ENCODE data around the gene XPR1. TPM values are rescaled to one million over a fixed set of nuclear protein-coding genes. Genes with fewer than 3 reads are reported as not detected.

Gene XPR1
- total RNA-seq, 1 donor from 2014 or later, result 62.6 TPM

DNA sequence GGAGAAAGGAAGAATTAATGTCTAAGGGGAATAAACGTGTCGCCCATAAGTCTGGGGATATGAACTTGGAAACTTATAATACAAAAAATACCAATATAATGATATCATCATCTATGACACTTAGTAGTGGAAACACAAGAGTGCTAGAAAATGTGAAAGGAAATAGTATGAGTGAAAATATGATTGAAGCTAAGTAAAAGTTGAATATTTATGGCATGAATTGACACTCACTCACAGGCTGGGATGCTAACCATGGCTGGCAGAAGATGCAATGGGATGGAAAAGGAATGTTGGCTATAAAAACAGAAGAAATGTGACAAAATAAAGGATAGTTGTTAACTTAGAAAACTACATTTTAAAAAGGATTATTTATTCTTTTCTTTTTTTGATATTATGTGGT is 120.1 kb downstream of the XPR1 start:
- H3K9me3 Mint-ChIP-seq (ENCODE audit: low read depth), result peaks cover 7% of the 10 kb centered on the region
- H3K4me1 Mint-ChIP-seq (ENCODE audit: low read depth), result peaks cover 1% of the 10 kb centered on the region
- TF ChIP-seq, protein P1, sequence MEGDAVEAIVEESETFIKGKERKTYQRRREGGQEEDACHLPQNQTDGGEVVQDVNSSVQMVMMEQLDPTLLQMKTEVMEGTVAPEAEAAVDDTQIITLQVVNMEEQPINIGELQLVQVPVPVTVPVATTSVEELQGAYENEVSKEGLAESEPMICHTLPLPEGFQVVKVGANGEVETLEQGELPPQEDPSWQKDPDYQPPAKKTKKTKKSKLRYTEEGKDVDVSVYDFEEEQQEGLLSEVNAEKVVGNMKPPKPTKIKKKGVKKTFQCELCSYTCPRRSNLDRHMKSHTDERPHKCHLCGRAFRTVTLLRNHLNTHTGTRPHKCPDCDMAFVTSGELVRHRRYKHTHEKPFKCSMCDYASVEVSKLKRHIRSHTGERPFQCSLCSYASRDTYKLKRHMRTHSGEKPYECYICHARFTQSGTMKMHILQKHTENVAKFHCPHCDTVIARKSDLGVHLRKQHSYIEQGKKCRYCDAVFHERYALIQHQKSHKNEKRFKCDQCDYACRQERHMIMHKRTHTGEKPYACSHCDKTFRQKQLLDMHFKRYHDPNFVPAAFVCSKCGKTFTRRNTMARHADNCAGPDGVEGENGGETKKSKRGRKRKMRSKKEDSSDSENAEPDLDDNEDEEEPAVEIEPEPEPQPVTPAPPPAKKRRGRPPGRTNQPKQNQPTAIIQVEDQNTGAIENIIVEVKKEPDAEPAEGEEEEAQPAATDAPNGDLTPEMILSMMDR (IDR thresholded peaks at IDR 0.05; ENCODE audit: unreplicated experiment), result no peak
- H3K27me3 Mint-ChIP-seq, result no peaks in the 10 kb centered on the region
- H3K36me3 Mint-ChIP-seq (ENCODE audit: insufficient read depth), result peaks cover 4% of the 10 kb centered on the region
- DNase-seq (ENCODE audit: low spot score, unreplicated experiment), result no peak
- no peak overlapping the region for H3K27ac Mint-ChIP-seq
- no peak overlapping the region for H3K4me3 Mint-ChIP-seq (ENCODE audit: low read depth)

DNA sequence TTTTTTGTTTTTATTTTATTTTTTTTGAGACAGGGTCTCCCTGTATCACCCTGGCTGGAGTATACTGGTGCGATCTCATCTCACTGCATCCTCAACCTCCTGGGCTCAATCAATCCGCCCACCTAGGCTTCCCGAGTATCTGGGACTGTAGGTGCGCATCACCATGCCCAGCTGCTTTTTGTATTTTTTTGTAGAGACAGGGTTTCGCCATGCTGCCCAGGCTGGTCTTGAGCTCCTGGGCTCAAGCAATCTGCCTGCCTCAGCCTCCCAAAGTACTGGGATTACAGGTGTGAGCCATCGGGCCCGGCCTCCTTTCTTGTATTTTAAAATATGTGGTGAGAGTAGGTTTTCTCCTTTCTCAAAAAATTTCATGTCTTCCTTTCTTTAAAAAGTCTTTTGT is 122.6 kb downstream of the XPR1 start:
- peaks cover 12% of the 10 kb centered on the region for H3K9me3 Mint-ChIP-seq (ENCODE audit: low read depth)
- peaks cover 8% of the 10 kb centered on the region for H3K36me3 Mint-ChIP-seq (ENCODE audit: insufficient read depth)
- H3K27me3 Mint-ChIP-seq, result no peaks in the 10 kb centered on the region
- H3K4me3 Mint-ChIP-seq (ENCODE audit: low read depth), result no peak overlapping the region
- no peak for DNase-seq (ENCODE audit: low spot score, unreplicated experiment)
- TF ChIP-seq, protein P1 (IDR thresholded peaks at IDR 0.05; ENCODE audit: unreplicated experiment), result no peak
- H3K4me1 Mint-ChIP-seq (ENCODE audit: low read depth), result peaks cover 1% of the 10 kb centered on the region
- no peak overlapping the region for H3K27ac Mint-ChIP-seq

DNA sequence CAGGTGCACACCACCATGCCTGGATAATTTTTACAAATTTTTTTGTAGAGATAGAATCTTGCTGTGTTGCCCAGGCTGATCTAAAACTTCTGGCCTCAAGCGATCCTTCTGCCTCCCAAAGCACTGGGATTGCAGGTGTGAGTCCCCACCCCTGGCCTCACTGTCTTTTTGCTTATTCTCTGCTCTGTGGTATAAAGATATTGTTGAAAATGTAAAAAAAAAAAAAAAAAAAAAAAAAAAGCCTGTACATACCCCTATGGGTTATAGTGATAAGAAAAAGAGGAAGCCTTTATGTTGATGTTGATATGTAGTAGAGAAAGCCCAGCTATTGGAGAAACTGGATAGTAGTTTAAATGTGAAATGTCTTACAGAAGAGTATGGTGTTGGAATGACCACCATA is 125.8 kb downstream of the XPR1 start:
- no peaks in the 10 kb centered on the region for H3K4me1 Mint-ChIP-seq (ENCODE audit: low read depth)
- peaks cover 12% of the 10 kb centered on the region for H3K9me3 Mint-ChIP-seq (ENCODE audit: low read depth)
- no peak for DNase-seq (ENCODE audit: low spot score, unreplicated experiment)
- H3K27ac Mint-ChIP-seq, result no peak overlapping the region
- H3K36me3 Mint-ChIP-seq (ENCODE audit: insufficient read depth), result peaks cover 12% of the 10 kb centered on the region
- TF ChIP-seq, protein P1 (IDR thresholded peaks at IDR 0.05; ENCODE audit: unreplicated experiment), result no peak
- no peaks in the 10 kb centered on the region for H3K27me3 Mint-ChIP-seq
- H3K4me3 Mint-ChIP-seq (ENCODE audit: low read depth), result no peak overlapping the region

DNA sequence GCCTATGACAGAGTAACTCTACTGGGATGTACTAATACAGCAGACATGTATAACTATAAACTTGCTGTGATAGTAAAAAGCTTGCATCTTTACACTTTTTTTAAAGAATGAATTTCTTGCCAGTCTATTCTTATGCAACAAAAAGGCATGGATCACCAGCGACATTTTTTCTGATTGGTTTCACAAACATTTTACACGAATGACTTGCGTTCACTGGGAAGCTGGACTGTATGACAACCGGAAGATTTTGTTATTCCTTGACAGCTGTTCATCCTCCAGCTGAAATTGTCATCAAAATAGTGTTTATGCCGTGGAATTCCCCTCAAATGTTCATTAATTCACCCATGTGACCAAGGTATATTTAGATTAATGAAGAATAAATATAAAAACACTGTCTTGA is 131.0 kb downstream of the XPR1 start:
- Mint-ChIP-seq H3K27me3 (no peaks in the 10 kb centered on the region), H3K27ac (no peak overlapping the region), H3K36me3 (ENCODE audit: insufficient read depth) (peaks cover 8% of the 10 kb centered on the region), H3K9me3 (ENCODE audit: low read depth) (peaks cover 5% of the 10 kb centered on the region), H3K4me3 (ENCODE audit: low read depth) (no peak overlapping the region), H3K4me1 (ENCODE audit: low read depth) (no peaks in the 10 kb centered on the region)
- TF ChIP-seq, protein P1 (IDR thresholded peaks at IDR 0.05; ENCODE audit: unreplicated experiment), result no peak
- no peak for DNase-seq (ENCODE audit: low spot score, unreplicated experiment)

DNA sequence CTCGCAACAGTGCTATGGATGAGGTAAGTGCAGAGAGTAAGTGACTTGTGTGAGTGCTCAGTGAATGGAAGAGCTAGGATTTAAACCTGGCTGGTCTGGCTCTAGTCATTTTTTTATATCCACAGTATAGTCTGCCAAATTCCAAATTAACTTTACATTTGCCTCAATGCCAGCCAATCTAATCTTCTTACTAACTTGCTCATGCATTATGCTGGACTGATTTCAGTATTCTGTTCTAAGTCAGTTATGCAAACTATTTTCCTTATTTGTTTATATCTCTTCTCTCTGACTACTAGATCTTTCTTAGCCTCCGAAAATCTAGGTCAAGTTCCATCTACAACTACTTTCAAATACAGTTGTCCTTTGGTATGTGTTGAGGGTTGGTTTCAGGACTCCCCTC is 133.3 kb downstream of the XPR1 start:
- no peaks in the 10 kb centered on the region for H3K27me3 Mint-ChIP-seq

More for the DNA sequence above, 133.3 kb downstream of the XPR1 start:
- DNase-seq (ENCODE audit: low spot score, unreplicated experiment), result no peak
- Mint-ChIP-seq H3K4me3 (ENCODE audit: low read depth) (no peak overlapping the region), H3K4me1 (ENCODE audit: low read depth) (no peaks in the 10 kb centered on the region), H3K27ac (no peak overlapping the region), H3K36me3 (ENCODE audit: insufficient read depth) (no peaks in the 10 kb centered on the region), H3K9me3 (ENCODE audit: low read depth) (peaks cover 7% of the 10 kb centered on the region)
- TF ChIP-seq, protein P1 (IDR thresholded peaks at IDR 0.05; ENCODE audit: unreplicated experiment), result no peak
